Renal pelvis (tissue), 4 donors: Measurements from ENCODE around the gene GTF2H4. TPM values are rescaled to one million over a fixed set of nuclear protein-coding genes. Genes with fewer than 3 reads are reported as not detected.

ENCODE experiments used
- DNase-seq: peaks from one replicate; pipeline ENCODE4 v3.0.0-alpha.2; 2013
- polyA plus RNA-seq, 3 donors: library from polyadenylated mRNA; unstranded; fragments of 120-200 nt; gene quantifications; one replicate each; pipeline ENCODE4 v1.2.1, GENCODE V29; 2013; ENCODE audit not compliant: insufficient read length in 3 of 3

GTF2H4 gene
- polyA plus RNA-seq, 3 donors, result 48.1 to 50.5 (median 48.9) TPM

GRCh38 chr6:30945281-30945680 is 37.3 kb downstream of the GTF2H4 start:
- no peak for DNase-seq

GRCh38 chr6:30947231-30947630 is 39.2 kb downstream of the GTF2H4 start:
- no peak for DNase-seq

GRCh38 chr6:30948811-30949210 is 40.8 kb downstream of the GTF2H4 start:
- DNase-seq, result no peak

GRCh38 chr6:30951907-30952469 is 44.0 kb downstream of the GTF2H4 start:
- no peak for DNase-seq

- no peak for DNase-seq
Observed at GRCh38 chr6:30954631-30955366, 46.8 kb downstream of the GTF2H4 start.

GRCh38 chr6:30955367-30956042 is 47.5 kb downstream of the GTF2H4 start:
- peak; percentile 66 for DNase-seq

- DNase-seq, result no peak
Observed at GRCh38 chr6:30957716-30958115, 49.7 kb downstream of the GTF2H4 start.

GRCh38 chr6:30960907-30961673 is 53.1 kb downstream of the GTF2H4 start:
- no peak for DNase-seq

GRCh38 chr6:30962716-30963115 is 54.7 kb downstream of the GTF2H4 start:
- DNase-seq, result no peak

GRCh38 chr6:30963641-30964040 is 55.6 kb downstream of the GTF2H4 start:
- DNase-seq, result no peak

Other genes with a start within 250 kb of the GTF2H4 start
- gene DHX16, start 235.2 kb upstream of the GTF2H4 start, polyA plus RNA-seq, result 10 to 100 TPM; 48.6 to 51.8 (median 50.0) TPM
- 10 to 100 TPM; 33.7 to 42.6 (median 37.4) TPM for gene PPP1R18, start 221.6 kb upstream of the GTF2H4 start, polyA plus RNA-seq
- gene NRM, start 217.2 kb upstream of the GTF2H4 start, polyA plus RNA-seq, result 10 to 100 TPM; 35.3 to 43.5 (median 39.7) TPM
- 10 to 100 TPM; 45.4 to 55.6 (median 53.0) TPM for gene MDC1, start 190.9 kb upstream of the GTF2H4 start, polyA plus RNA-seq
- 1,000 to 10,000 TPM; 1,096 to 1,335 (median 1,230) TPM for gene TUBB, start 187.9 kb upstream of the GTF2H4 start, polyA plus RNA-seq
- 100 to 1,000 TPM; 138 to 144 (median 138) TPM for gene FLOT1, start 165.5 kb upstream of the GTF2H4 start, polyA plus RNA-seq
- gene IER3, start 163.7 kb upstream of the GTF2H4 start, polyA plus RNA-seq, result 10 to 100 TPM; 21.0 to 21.8 (median 21.2) TPM
- gene DDR1, start 23.7 kb upstream of the GTF2H4 start, polyA plus RNA-seq, result 100 to 1,000 TPM; 196 to 203 (median 201) TPM
- 10 to 100 TPM; 45.6 to 64.7 (median 55.3) TPM for gene VARS2, start 6.0 kb downstream of the GTF2H4 start, polyA plus RNA-seq
- gene SFTA2, start 24.0 kb downstream of the GTF2H4 start, polyA plus RNA-seq, result 1 to 10 TPM in 2 of 3 donors, under 1 TPM in 1; 0.63 to 1.7 (median 1.2) TPM
- gene MUCL3, start 32.8 kb downstream of the GTF2H4 start, polyA plus RNA-seq, result under 1 TPM; 0.07 to 0.13 (median 0.09) TPM
- under 1 TPM in 1 of 3 donors, not detected in 2; 0.09 TPM for gene MUC21, start 75.5 kb downstream of the GTF2H4 start, polyA plus RNA-seq
- not detected for gene MUC22, start 102.3 kb downstream of the GTF2H4 start, polyA plus RNA-seq
- gene C6orf15, start 204.4 kb downstream of the GTF2H4 start, polyA plus RNA-seq, result not detected
- under 1 TPM in 1 of 3 donors, not detected in 2; 0.36 TPM for gene PSORS1C1, start 206.6 kb downstream of the GTF2H4 start, polyA plus RNA-seq
- under 1 TPM in 1 of 3 donors, not detected in 2; 0.06 TPM for gene CDSN, start 212.2 kb downstream of the GTF2H4 start, polyA plus RNA-seq
- under 1 TPM in 1 of 3 donors, not detected in 2; 0.10 TPM for gene PSORS1C2, start 230.9 kb downstream of the GTF2H4 start, polyA plus RNA-seq
- gene CCHCR1, start 249.6 kb downstream of the GTF2H4 start, polyA plus RNA-seq, result 10 to 100 TPM; 35.4 to 48.5 (median 41.7) TPM